GM19463 (cell line): ENCODE results near the gene CDK10.
"Not testable (repeated sequence)": the region's sequence is repeated elsewhere in the genome, so short reads cannot be mapped to it uniquely, and the experiment has no call there.

Source experiments
- ATAC-seq: cut with Tn5 transposase; IDR thresholded peaks from one replicate; pipeline ENCODE4 v1.9.1; 2021; ENCODE audit warnings: mild to moderate bottlenecking, moderate library complexity; ENCODE audit not compliant: unreplicated experiment

CDK10 gene

GRCh38 chr16:89695086-89695874 is 8.8 kb downstream of the CDK10 start:
- no peak for ATAC-seq

- ATAC-seq: no peak
Observed at GRCh38 chr16:89695875-89696669, 9.6 kb downstream of the CDK10 start.

DNA sequence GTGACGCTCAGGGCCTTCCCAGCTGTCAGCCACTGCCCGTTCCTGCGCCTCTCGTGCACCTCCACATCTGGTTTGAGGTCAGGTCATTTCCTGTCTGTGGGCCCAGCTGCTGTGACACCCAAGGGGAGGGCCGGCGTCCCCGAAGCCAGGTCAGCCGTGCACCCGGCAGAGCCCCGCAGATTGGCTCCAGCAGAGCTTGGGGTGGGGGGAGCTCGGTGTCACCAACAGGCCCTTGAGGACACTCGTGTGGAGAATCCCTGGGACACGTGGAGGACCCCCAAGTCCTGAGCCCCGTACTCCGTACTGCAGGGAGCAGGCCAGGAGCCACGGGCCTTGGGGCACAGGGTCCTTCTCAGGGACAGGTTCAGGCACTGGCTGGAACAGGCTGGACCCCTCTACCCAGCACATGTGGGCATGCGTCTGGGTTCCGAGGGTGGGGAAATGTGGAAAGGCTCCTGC is 10.2 kb downstream of the CDK10 start:
- no peak for ATAC-seq

- no peak for ATAC-seq
Observed at GRCh38 chr16:89697161-89697615, 10.7 kb downstream of the CDK10 start.

GRCh38 chr16:89697616-89698331 is 11.3 kb downstream of the CDK10 start:
- ATAC-seq: no peak

- ATAC-seq: not testable (repeated sequence)
Observed at GRCh38 chr16:89698717-89699116, 12.2 kb downstream of the CDK10 start.

DNA sequence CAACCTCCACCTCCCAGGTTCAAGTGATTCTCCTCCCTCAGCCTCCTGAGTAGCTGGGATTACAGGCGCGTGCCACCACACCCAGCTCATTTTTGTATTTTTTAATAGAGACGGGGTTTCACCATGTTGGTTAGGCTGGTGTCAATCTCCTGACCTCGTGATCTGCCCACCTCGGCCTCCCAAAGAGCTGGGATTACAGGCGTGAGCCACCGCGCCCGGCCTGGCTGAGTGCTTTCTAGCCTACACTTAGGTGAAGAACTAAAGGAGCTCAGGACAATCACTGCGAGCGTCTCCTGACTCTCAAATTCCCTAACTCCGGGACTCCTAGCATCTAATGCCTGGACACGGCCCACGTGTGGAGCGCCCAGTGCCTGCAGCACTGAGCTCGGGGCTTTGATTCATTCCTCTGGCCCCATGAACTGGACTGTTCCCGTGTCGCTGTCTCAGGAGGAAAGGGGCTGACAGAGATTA is 13.2 kb downstream of the CDK10 start:
- not testable (repeated sequence) for ATAC-seq

DNA sequence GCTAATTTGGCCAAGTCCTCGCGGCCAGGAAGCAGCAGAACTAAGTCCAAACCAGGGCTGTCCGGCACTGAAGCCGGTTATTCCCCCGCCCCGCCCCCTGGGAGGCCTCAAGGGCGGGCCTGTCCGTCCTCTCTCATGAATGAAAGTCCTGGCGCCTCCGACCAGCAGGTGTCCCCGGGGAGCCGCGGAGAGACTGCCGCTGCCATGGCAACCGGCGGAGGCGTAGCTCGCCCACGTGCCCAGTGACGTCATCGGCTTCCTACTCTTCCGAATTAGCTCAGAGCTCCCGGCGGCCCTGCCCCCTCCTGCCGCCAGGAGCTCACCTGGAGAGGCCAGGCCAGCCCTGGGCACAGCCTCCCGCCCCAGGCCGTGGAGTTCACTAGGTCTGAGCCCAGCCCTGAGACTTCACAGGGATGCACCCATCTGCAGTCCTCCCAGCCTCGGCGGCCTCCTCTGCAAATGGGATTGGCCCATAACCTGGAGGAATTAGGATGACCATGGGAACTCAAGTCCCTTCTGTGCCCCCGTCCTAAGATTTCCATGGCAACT is 13.7 kb downstream of the CDK10 start:
- ATAC-seq: peak; percentile 39

DNA sequence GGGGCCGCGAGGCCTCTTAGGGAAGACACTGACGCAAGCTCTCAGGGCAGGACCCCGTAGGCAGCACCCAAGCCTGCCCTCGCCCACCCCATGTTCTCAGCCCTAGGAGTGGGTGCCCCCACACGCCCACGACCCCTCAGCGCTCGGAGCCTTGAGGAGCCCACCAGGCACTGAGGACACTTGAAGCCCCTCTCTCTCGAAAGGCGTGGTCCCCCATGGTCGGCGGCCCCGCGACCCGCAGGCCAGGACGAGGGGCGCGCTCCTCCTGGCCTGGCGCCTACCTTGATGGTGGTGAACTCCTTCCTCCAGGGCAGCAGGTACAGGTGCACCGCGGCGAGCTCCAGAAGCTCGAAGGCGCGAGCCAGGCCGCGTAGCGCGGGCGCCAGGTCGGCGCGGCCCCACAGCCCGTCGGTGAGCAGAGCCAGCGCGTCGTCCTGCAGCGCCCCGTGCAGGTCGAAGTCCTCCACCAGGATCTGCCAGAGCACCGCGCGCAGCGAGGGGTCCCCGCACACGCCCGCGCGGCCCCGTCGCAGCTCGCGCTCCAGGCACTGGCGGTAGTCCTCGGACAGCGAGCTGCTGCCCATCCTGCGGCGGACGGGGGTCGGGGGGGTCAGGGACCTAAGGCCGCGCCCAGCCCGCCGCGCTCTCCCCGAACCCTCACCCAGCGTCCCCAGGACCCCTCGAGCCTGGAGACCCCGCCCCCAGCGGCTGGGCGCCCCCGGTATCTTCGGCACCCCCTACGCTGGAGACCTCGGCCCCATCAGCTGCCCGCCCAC is 14.3 kb downstream of the CDK10 start:
- ATAC-seq: no peak

- peak; percentile 63 for ATAC-seq
Observed at GRCh38 chr16:89701425-89702406, 15.2 kb downstream of the CDK10 start, which contains the start of gene SPATA2L. TSS of gene SPATA2L (minus strand) at chr16:89701705. CDS start at chr16:89701232, 473 bp downstream.

- no peak for ATAC-seq
Observed at GRCh38 chr16:89704281-89704680, 17.8 kb downstream of the CDK10 start.

GRCh38 chr16:89705006-89705405 is 18.5 kb downstream of the CDK10 start:
- ATAC-seq: no peak

DNA sequence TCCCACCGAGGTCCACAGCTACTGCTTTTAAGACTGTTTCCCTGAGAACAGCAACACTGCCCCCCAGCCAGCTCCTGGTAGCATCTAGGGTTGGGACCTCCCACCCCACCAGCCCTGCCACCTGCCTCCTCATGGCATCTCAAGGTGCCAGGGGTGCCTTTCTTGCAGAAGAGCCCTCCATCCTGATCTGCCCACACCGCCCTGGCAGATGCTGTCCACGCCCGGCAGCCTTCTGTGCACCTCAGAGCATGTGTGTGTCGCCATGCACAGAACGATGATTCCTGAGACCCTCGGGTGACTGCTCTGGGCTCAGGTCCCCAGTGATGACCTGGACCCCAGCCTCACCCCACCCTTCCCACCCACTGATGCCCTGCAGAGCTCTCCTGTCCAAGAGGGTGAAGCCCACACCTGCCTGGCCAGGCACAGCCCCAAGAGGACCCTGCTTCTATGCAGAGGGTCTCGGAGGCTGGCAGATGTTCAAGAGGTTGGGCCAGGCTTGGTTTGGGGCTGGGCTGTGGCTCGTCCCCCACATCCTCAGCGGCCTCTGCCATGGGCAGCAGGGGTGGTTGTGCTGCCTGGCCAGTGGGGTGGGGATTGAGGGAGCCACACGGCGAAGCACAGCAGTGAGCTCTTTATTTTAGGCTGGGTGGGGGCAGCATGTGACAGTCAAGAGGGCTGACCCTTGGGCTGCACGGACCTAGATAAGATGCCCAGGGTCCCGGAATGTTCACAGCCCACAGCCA is 20.2 kb downstream of the CDK10 start:
- ATAC-seq: no peak

- no peak for ATAC-seq
Observed at GRCh38 chr16:89707695-89708094, 21.2 kb downstream of the CDK10 start.

DNA sequence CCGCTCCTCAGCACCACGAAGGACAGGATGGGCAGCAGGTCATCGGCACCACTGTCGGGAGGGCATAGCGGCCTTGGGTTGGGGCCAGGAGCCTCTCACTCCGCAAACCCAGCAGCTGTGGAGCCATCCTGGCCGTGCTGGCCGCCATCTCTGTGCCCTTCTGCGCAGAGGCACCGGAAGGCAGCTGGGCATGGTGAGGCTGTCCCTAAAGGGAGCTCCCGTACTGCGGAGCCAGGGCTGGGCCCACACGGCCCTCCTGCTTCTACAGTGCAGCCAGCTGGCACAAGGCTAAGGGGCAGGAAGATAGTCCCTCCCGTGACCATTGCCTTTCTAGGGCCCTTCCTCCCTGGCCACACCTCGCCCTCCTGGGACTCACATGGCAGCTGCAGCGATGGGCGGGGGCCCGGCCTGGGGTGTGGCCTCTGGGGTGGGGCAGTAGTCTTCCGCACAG is 22.0 kb downstream of the CDK10 start:
- no peak for ATAC-seq

DNA sequence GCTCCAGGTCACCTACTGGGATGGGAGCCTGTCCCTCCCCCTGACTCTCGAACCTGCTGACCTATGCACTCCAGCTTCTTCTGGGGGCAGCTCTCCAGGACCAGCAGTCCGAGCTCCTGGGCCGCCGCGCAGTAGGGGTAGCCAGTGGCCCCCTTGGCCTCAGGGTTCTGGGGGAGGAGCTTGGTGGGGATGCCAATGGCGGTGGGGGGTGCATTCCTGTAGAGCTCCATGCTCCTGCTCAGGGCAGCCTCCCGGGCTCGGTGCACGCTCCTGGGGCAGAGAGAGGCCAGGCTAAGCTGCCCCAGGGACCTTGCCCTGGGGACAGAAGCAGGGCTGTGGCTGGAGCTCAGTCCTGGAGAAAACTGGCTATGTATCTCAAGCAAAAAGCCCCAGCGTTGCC is 22.7 kb downstream of the CDK10 start:
- ATAC-seq: no peak

DNA sequence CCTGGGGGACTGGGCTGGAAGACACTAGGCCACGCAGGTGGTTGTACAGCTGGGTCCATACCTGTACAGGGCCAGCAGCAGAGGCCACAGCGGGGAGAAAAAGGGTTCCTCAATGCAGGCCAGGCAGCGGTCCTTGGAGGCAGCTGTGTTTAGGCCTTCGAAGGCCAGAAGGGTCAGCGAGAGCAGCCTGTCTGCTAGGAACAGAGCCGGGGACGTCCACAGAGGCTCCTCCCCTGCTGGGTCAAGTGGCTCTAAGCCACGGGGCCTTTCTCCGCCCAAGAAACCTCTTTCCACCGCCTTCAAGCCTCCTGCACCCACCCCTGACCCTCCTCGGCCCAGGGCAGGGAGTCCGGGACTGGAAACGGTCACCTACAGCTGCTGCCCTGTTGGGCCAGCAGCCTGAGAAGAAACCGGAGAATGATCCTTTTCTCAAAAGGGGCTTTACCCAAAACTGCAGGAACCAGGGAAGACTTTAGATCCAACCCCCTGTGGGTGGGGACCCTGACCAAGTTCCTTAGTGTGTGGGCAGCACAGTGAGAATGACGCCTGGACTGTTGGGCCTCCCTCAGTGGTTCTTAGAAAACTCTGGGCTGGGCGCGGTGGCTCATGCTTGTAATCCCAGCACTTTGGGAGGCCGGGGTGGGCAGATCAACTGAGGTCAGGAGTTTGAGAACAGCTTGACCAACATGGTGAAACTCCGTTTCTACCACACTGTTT is 23.4 kb downstream of the CDK10 start:
- ATAC-seq: no peak
